Measurements from ENCODE around the gene CBL. TPM values are rescaled to one million over a fixed set of nuclear protein-coding genes. Genes with fewer than 3 reads are reported as not detected.
"Not testable (repeated sequence)": the region's sequence is repeated elsewhere in the genome, so short reads cannot be mapped to it uniquely, and the experiment has no call there.

The CBL gene
- total and polyA plus RNA-seq, 10 of the 15 experiments (the other 5 are each of a cell fraction or from before 2014, with no cell fraction given), result 3.9 to 27.1 (median 9.5) TPM

- intact Hi-C loops (cut with micrococcal nuclease; ENCODE audit: unreplicated experiment), result loop anchor here (5.0 kb wide), 1 partner anchor 156 kb away; no protein-coding TSS in a partner anchor
- no peak for ATAC-seq
- 36% methylated on average over 8 of the region's 8 CpGs for WGBS (ENCODE audit: insufficient coverage, insufficient replicate concordance, low lambda C conversion rate, missing lambda C conversion rate)
- H3K27me3 ChIP-seq (replicated peaks in 1 of 2; ENCODE audit: control insufficient read depth in 2 of 2, insufficient read depth in 2 of 2, low read length in 1 of 2), result no peaks in the 10 kb centered on the region
- DNase-seq (ENCODE audit: low read depth, low spot score), result no peak
- TF ChIP-seq JUND (IDR thresholded peaks at IDR 0.05; ENCODE audit: low read depth, low read length) (no peak), MYB (IDR thresholded peaks at IDR 0.05; ENCODE audit: borderline replicate concordance, low read depth, low read length) (no peak), SUPT20H (IDR thresholded peaks at IDR 0.05; ENCODE audit: borderline replicate concordance, control insufficient read depth, low read depth, low read length) (no peak), USF2 (IDR thresholded peaks at IDR 0.05; ENCODE audit: borderline replicate concordance, low read depth, low read length) (no peak), POLR2AphosphoS2 (IDR thresholded peaks at IDR 0.05; ENCODE audit: low read depth, low read length) (no peak), FOXM1 (IDR thresholded peaks at IDR 0.05; ENCODE audit: low read depth, low read length) (no peak), POLR2A (IDR thresholded peaks at IDR 0.05; ENCODE audit: low read depth, low read length) (no peak), RFX5 (IDR thresholded peaks at IDR 0.05; ENCODE audit: low read depth, low read length) (no peak), SMARCA5 (IDR thresholded peaks at IDR 0.05) (no peak), CTCF (IDR thresholded peaks at IDR 0.05 in 2 of 3, conservative IDR thresholded peaks at IDR 0.05 in 1 of 3; ENCODE audit: control insufficient read depth in 2 of 3, extremely low read depth in 1 of 3, insufficient read depth in 1 of 3, low read depth in 3 of 3, low read length in 3 of 3) (no peak), NKRF (conservative IDR thresholded peaks at IDR 0.05) (no peak)
- H3K4me1 ChIP-seq (ENCODE audit: control insufficient read depth, insufficient read depth, low read length), result peaks cover 4% of the 10 kb centered on the region; the same call in 1 of the 2 replicates
- no peak overlapping the region for H3K9ac ChIP-seq (ENCODE audit: control insufficient read depth, insufficient read depth, low read length)
- H3K79me2 ChIP-seq (ENCODE audit: control insufficient read depth, insufficient read depth, low read length), result peaks cover 2% of the 10 kb centered on the region; the same call in 1 of the 2 replicates
- no peak overlapping the region for H3K27ac ChIP-seq (ENCODE audit: control insufficient read depth, insufficient read depth)
- ChIA-PET RAD21 (ENCODE audit: unreplicated experiment) (interaction anchor here (1.0 kb wide), 1 partner anchor 105 kb away, joined by 3 read pairs; no protein-coding TSS in a partner anchor), POLR2A (no interaction called here), SMC1A (ENCODE audit: uncharacterized antibody, unreplicated experiment) (interaction anchor here (0.6 to 1.5 kb wide), 3 partner anchors 13 to 158 kb away, joined by 3 to 5 read pairs (median 3); no protein-coding TSS in a partner anchor), CTCF (interaction anchor here (0.7 to 1.9 kb wide), 9 partner anchors 10 to 475 kb away, joined by 3 to 9 read pairs (median 3); no protein-coding TSS in a partner anchor)
- H4K20me1 ChIP-seq (ENCODE audit: control insufficient read depth, insufficient read depth), result no peaks in the 10 kb centered on the region
- in situ Hi-C loops (cut with MboI), result no loop called here
- H2AFZ ChIP-seq (ENCODE audit: control insufficient read depth, low read depth, low read length), result no peak overlapping the region
- H3K4me2 ChIP-seq (ENCODE audit: control insufficient read depth, insufficient read depth), result no peak overlapping the region
- no peaks in the 10 kb centered on the region for H3K36me3 ChIP-seq (ENCODE audit: control insufficient read depth in 2 of 2, insufficient read depth in 2 of 2, low read length in 1 of 2)
- no peak for FAIRE-seq
- no TSS peak for BruUV-seq (replicated peaks)
- no peaks in the 10 kb centered on the region for H3K9me3 ChIP-seq (replicated peaks; ENCODE audit: control insufficient read depth, insufficient read depth, low read length)
- no peak overlapping the region for H3K4me3 ChIP-seq
Observed at GRCh38 chr11:119166368-119167076, 39.6 kb upstream of the CBL start.

- BruUV-seq (replicated peaks), result not testable (repeated sequence)
Observed at GRCh38 chr11:119167077-119167458, 39.1 kb upstream of the CBL start.

More at GRCh38 chr11:119167077-119167458, 39.1 kb upstream of the CBL start:
- H3K9ac ChIP-seq (ENCODE audit: control insufficient read depth, insufficient read depth, low read length); H3K4me2 ChIP-seq (ENCODE audit: control insufficient read depth, insufficient read depth); H3K36me3 ChIP-seq (ENCODE audit: control insufficient read depth in 2 of 2, insufficient read depth in 2 of 2, low read length in 1 of 2); H3K4me1 ChIP-seq (ENCODE audit: control insufficient read depth, insufficient read depth, low read length); H3K4me3 ChIP-seq; in situ Hi-C loops (cut with MboI); DNase-seq (ENCODE audit: low read depth, low spot score); H3K27ac ChIP-seq (ENCODE audit: control insufficient read depth, insufficient read depth); FAIRE-seq; H3K9me3 ChIP-seq (replicated peaks; ENCODE audit: control insufficient read depth, insufficient read depth, low read length); POLR2A ChIA-PET; H3K27me3 ChIP-seq (replicated peaks in 1 of 2; ENCODE audit: control insufficient read depth in 2 of 2, insufficient read depth in 2 of 2, low read length in 1 of 2); H4K20me1 ChIP-seq (ENCODE audit: control insufficient read depth, insufficient read depth); ATAC-seq; H2AFZ ChIP-seq (ENCODE audit: control insufficient read depth, low read depth, low read length); H3K79me2 ChIP-seq (ENCODE audit: control insufficient read depth, insufficient read depth, low read length): not testable (repeated sequence)
- intact Hi-C loops (cut with micrococcal nuclease; ENCODE audit: unreplicated experiment), result loop anchor here (5.0 kb wide), 1 partner anchor 155 kb away; no protein-coding TSS in a partner anchor
- CTCF ChIA-PET, result interaction anchor here (0.7 to 1.9 kb wide), 9 partner anchors 10 to 475 kb away, joined by 3 to 9 read pairs (median 3); no protein-coding TSS in a partner anchor
- SMC1A ChIA-PET (ENCODE audit: uncharacterized antibody, unreplicated experiment), result interaction anchor here (0.6 to 1.5 kb wide), 3 partner anchors 13 to 157 kb away, joined by 3 to 5 read pairs (median 3); no protein-coding TSS in a partner anchor
- 56% methylated on average over 10 of the region's 10 CpGs for WGBS (ENCODE audit: insufficient coverage, insufficient replicate concordance, low lambda C conversion rate, missing lambda C conversion rate)
- RAD21 ChIA-PET (ENCODE audit: unreplicated experiment), result interaction anchor here (1.0 kb wide), 1 partner anchor 105 kb away, joined by 3 read pairs; no protein-coding TSS in a partner anchor

All from GM12878 (cell line).